ENCODE results near the gene OR2C3. TPM values are rescaled to one million over a fixed set of nuclear protein-coding genes. Genes with fewer than 3 reads are reported as not detected.
"Not testable (repeated sequence)": the region's sequence is repeated elsewhere in the genome, so short reads cannot be mapped to it uniquely, and the experiment has no call there.

Gene OR2C3
- total RNA-seq, 1 donor from 2014 or later, result 0.52 TPM

DNA sequence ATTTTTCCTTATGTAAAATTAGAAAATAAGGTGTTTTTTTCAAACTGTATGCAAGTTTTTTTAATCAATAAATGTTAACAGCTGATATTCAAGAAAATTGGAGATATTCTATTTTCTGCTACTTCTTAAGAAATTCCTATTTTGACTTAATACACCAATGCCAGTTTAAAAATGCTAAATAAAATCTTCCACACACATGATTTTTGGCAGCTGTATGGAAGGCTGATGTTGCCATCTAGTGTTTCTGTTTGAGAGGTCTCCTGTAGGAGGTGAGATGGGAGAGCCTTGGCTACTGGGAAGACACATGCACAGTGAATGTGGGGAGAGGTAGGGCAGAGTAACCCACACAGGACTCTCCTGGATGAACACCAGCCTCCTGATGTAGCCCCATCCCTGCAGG lies 49.2 kb downstream of the OR2C3 start:
- Histone ChIP-seq H3K9me3 (ENCODE audit: control insufficient read depth in 3 of 3, low read length in 3 of 3) (no peaks in the 10 kb centered on the region), H3K9ac (ENCODE audit: low read depth in 1 of 3, low read length in 3 of 3) (no peak overlapping the region), H3K36me3 (ENCODE audit: control insufficient read depth in 3 of 3, insufficient read depth in 3 of 3, low read length in 3 of 3) (no peaks in the 10 kb centered on the region), H3K4me1 (ENCODE audit: control insufficient read depth in 3 of 3, insufficient read depth in 3 of 3, low read length in 3 of 3) (no peaks in the 10 kb centered on the region), H3K27ac (ENCODE audit: low read depth, low read length) (no peak overlapping the region), H3K27me3 (ENCODE audit: control insufficient read depth in 3 of 3, insufficient read depth in 3 of 3, low read length in 3 of 3) (peaks cover 0 to 12% (median 8%) of the 10 kb centered on the region in 3 donors), H3K4me3 (ENCODE audit: low read length in 3 of 3) (no peak overlapping the region)

- no peak overlapping the region for H3K27ac ChIP-seq (ENCODE audit: low read depth, low read length)
- H3K9ac ChIP-seq (ENCODE audit: low read depth in 1 of 3, low read length in 3 of 3), result no peak overlapping the region
- no peak overlapping the region for H3K4me3 ChIP-seq (ENCODE audit: low read length in 3 of 3)
- H3K4me1 ChIP-seq (ENCODE audit: control insufficient read depth in 3 of 3, insufficient read depth in 3 of 3, low read length in 3 of 3), result no peaks in the 10 kb centered on the region
- H3K9me3 ChIP-seq (ENCODE audit: control insufficient read depth in 3 of 3, low read length in 3 of 3), result no peaks in the 10 kb centered on the region
- no peaks in the 10 kb centered on the region for H3K27me3 ChIP-seq (ENCODE audit: control insufficient read depth in 3 of 3, insufficient read depth in 3 of 3, low read length in 3 of 3)
- no peaks in the 10 kb centered on the region for H3K36me3 ChIP-seq (ENCODE audit: control insufficient read depth in 3 of 3, insufficient read depth in 3 of 3, low read length in 3 of 3)
These were observed 53.5 kb downstream of the OR2C3 start for GRCh38 chr1:247482747-247483146.

GRCh38 chr1:247476328-247477058 lies 59.7 kb downstream of the OR2C3 start:
- H3K36me3 ChIP-seq (ENCODE audit: control insufficient read depth in 3 of 3, insufficient read depth in 3 of 3, low read length in 3 of 3); H3K27me3 ChIP-seq (ENCODE audit: control insufficient read depth in 3 of 3, insufficient read depth in 3 of 3, low read length in 3 of 3); H3K4me3 ChIP-seq (ENCODE audit: low read length in 3 of 3); H3K9me3 ChIP-seq (ENCODE audit: control insufficient read depth in 3 of 3, low read length in 3 of 3); H3K9ac ChIP-seq (ENCODE audit: low read depth in 1 of 3, low read length in 3 of 3); H3K4me1 ChIP-seq (ENCODE audit: control insufficient read depth in 3 of 3, insufficient read depth in 3 of 3, low read length in 3 of 3); H3K27ac ChIP-seq (ENCODE audit: low read depth, low read length): not testable (repeated sequence)

- H3K4me3 ChIP-seq (ENCODE audit: low read length in 3 of 3), result no peak overlapping the region
- H3K27me3 ChIP-seq (ENCODE audit: control insufficient read depth in 3 of 3, insufficient read depth in 3 of 3, low read length in 3 of 3), result no peaks in the 10 kb centered on the region
- H3K27ac ChIP-seq (ENCODE audit: low read depth, low read length), result no peak overlapping the region
- no peak overlapping the region for H3K9ac ChIP-seq (ENCODE audit: low read depth in 1 of 3, low read length in 3 of 3)
- no peaks in the 10 kb centered on the region for H3K9me3 ChIP-seq (ENCODE audit: control insufficient read depth in 3 of 3, low read length in 3 of 3)
- H3K36me3 ChIP-seq (ENCODE audit: control insufficient read depth in 3 of 3, insufficient read depth in 3 of 3, low read length in 3 of 3), result no peaks in the 10 kb centered on the region
- H3K4me1 ChIP-seq (ENCODE audit: control insufficient read depth in 3 of 3, insufficient read depth in 3 of 3, low read length in 3 of 3), result no peaks in the 10 kb centered on the region
These were observed 60.4 kb downstream of the OR2C3 start for GRCh38 chr1:247475793-247476192.

Other genes starting within 250 kb of the OR2C3 start
- 14.6 TPM for gene ZNF496, start 204.6 kb downstream of the OR2C3 start, total RNA-seq
- gene NLRP3, start 120.3 kb downstream of the OR2C3 start, total RNA-seq, result 5.2 TPM
- gene OR2B11, start 78.3 kb downstream of the OR2C3 start, total RNA-seq, result not detected
- 0.52 TPM for gene GCSAML, start 12.7 kb upstream of the OR2C3 start, total RNA-seq
- not detected for gene OR2G2, start 51.9 kb upstream of the OR2C3 start, total RNA-seq
- not detected for gene OR2G3, start 69.1 kb upstream of the OR2C3 start, total RNA-seq
- not detected for gene OR13G1, start 143.3 kb upstream of the OR2C3 start, total RNA-seq
- not detected for gene OR6F1, start 180.2 kb upstream of the OR2C3 start, total RNA-seq
- 0.52 TPM for gene OR14K1, start 202.2 kb upstream of the OR2C3 start, total RNA-seq
- not detected for gene OR14A2, start 211.7 kb upstream of the OR2C3 start, total RNA-seq
- gene OR1C1, start 224.1 kb upstream of the OR2C3 start, total RNA-seq, result not detected

All from skeletal muscle tissue (tissue), 4 donors.